ENCODE results near the gene MC1R. TPM values are rescaled to one million over a fixed set of nuclear protein-coding genes. Genes with fewer than 3 reads are reported as not detected.

Gene MC1R
- total RNA-seq, 1 donor from 2014 or later, result 9.2 TPM

GRCh38 chr16:89923640-89924296, 5.1 kb downstream of the MC1R start:
- H3K27me3 ChIP-seq (ENCODE audit: insufficient read depth, low read length), result no peaks in the 10 kb centered on the region
- no peak overlapping the region for H2AFZ ChIP-seq (ENCODE audit: low read depth, low read length)
- peak overlapping the region; percentile 79 for H3K9ac ChIP-seq (ENCODE audit: low read length)
- peaks cover 34% of the 10 kb centered on the region for H3K4me1 ChIP-seq (ENCODE audit: insufficient read depth, low read length)
- H3K27me3 Mint-ChIP-seq (ENCODE audit: low read depth, unreplicated experiment), result no peaks in the 10 kb centered on the region
- H3K4me1 Mint-ChIP-seq (ENCODE audit: low read depth, unreplicated experiment), result peaks cover 15% of the 10 kb centered on the region
- no peaks in the 10 kb centered on the region for H3K36me3 Mint-ChIP-seq (ENCODE audit: low read depth, unreplicated experiment)
- peaks cover 72% of the 10 kb centered on the region for H3K79me2 ChIP-seq (ENCODE audit: insufficient read depth, low read length)
- H3K9me3 Mint-ChIP-seq (ENCODE audit: unreplicated experiment), result peaks cover 2% of the 10 kb centered on the region
- DNase-seq (ENCODE audit: low read depth), result no peak
- FAIRE-seq, result no peak
- H3K27ac Mint-ChIP-seq (ENCODE audit: unreplicated experiment), result no peak overlapping the region
- no peaks in the 10 kb centered on the region for H3K36me3 ChIP-seq (ENCODE audit: insufficient read depth, low read length)
- peak overlapping the region; percentile 87 for H3K4me3 Mint-ChIP-seq (ENCODE audit: unreplicated experiment)
- no peaks in the 10 kb centered on the region for H3K9me3 ChIP-seq (ENCODE audit: insufficient read depth, low read depth, low read length)
- peaks cover 52% of the 10 kb centered on the region for H4K20me1 ChIP-seq (ENCODE audit: insufficient read depth, low read length)
- peak overlapping the region; percentile 53 for H3K27ac ChIP-seq (ENCODE audit: low read depth, low read length)
- peak overlapping the region; percentile 100 for H3K4me2 ChIP-seq (ENCODE audit: low read length)
- peak overlapping the region; percentile 89 for H3K4me3 ChIP-seq (ENCODE audit: insufficient read depth, low read depth, low read length)
- no peak for TF ChIP-seq EZH2 (IDR thresholded peaks at IDR 0.05; ENCODE audit: insufficient read depth, low read length)

- no peak overlapping the region for H3K27ac Mint-ChIP-seq (ENCODE audit: unreplicated experiment)
- no peaks in the 10 kb centered on the region for H3K27me3 ChIP-seq (ENCODE audit: insufficient read depth, low read length)
- peaks cover 2% of the 10 kb centered on the region for H3K9me3 Mint-ChIP-seq (ENCODE audit: unreplicated experiment)
- peak overlapping the region; percentile 100 for H3K4me2 ChIP-seq (ENCODE audit: low read length)
- H3K4me1 Mint-ChIP-seq (ENCODE audit: low read depth, unreplicated experiment), result peaks cover 14% of the 10 kb centered on the region
- H3K9ac ChIP-seq (ENCODE audit: low read length), result peak overlapping the region; percentile 79
- H3K27me3 Mint-ChIP-seq (ENCODE audit: low read depth, unreplicated experiment), result no peaks in the 10 kb centered on the region
- H3K4me1 ChIP-seq (ENCODE audit: insufficient read depth, low read length), result peaks cover 32% of the 10 kb centered on the region
- no peak overlapping the region for H2AFZ ChIP-seq (ENCODE audit: low read depth, low read length)
- TF ChIP-seq EZH2 (IDR thresholded peaks at IDR 0.05; ENCODE audit: insufficient read depth, low read length) (no peak), CTCF (IDR thresholded peaks at IDR 0.05; ENCODE audit: insufficient read depth, low read depth, low read length) (no peak)
- H3K79me2 ChIP-seq (ENCODE audit: insufficient read depth, low read length), result peaks cover 73% of the 10 kb centered on the region
- peaks cover 3% of the 10 kb centered on the region for H3K36me3 ChIP-seq (ENCODE audit: insufficient read depth, low read length)
- DNase-seq (ENCODE audit: low read depth) (peak; percentile 19), FAIRE-seq (no peak)
- H3K4me3 Mint-ChIP-seq (ENCODE audit: unreplicated experiment), result peak overlapping the region; percentile 87
- H3K27ac ChIP-seq (ENCODE audit: low read depth, low read length), result peak overlapping the region; percentile 30
- H4K20me1 ChIP-seq (ENCODE audit: insufficient read depth, low read length), result peaks cover 58% of the 10 kb centered on the region
- H3K36me3 Mint-ChIP-seq (ENCODE audit: low read depth, unreplicated experiment), result no peaks in the 10 kb centered on the region
- no peaks in the 10 kb centered on the region for H3K9me3 ChIP-seq (ENCODE audit: insufficient read depth, low read depth, low read length)
- H3K4me3 ChIP-seq (ENCODE audit: insufficient read depth, low read depth, low read length), result peak overlapping the region; percentile 89
These were observed 5.7 kb downstream of the MC1R start for GRCh38 chr16:89924297-89924924.

- Histone ChIP-seq H2AFZ (ENCODE audit: low read depth, low read length) (no peak overlapping the region), H3K27me3 (ENCODE audit: insufficient read depth, low read length) (no peaks in the 10 kb centered on the region), H3K79me2 (ENCODE audit: insufficient read depth, low read length) (peaks cover 73% of the 10 kb centered on the region), H3K9me3 (ENCODE audit: insufficient read depth, low read depth, low read length) (no peaks in the 10 kb centered on the region), H3K36me3 (ENCODE audit: insufficient read depth, low read length) (peaks cover 5% of the 10 kb centered on the region), H3K4me3 (ENCODE audit: insufficient read depth, low read depth, low read length) (peak overlapping the region; percentile 89), H4K20me1 (ENCODE audit: insufficient read depth, low read length) (peaks cover 63% of the 10 kb centered on the region), H3K9ac (ENCODE audit: low read length) (peak overlapping the region; percentile 79), H3K4me1 (ENCODE audit: insufficient read depth, low read length) (peaks cover 27% of the 10 kb centered on the region), H3K4me2 (ENCODE audit: low read length) (peak overlapping the region; percentile 100), H3K27ac (ENCODE audit: low read depth, low read length) (peak overlapping the region; percentile 12)
- TF ChIP-seq EZH2 (IDR thresholded peaks at IDR 0.05; ENCODE audit: insufficient read depth, low read length) (no peak), CTCF (IDR thresholded peaks at IDR 0.05; ENCODE audit: insufficient read depth, low read depth, low read length) (no peak)
- Mint-ChIP-seq H3K4me3 (ENCODE audit: unreplicated experiment) (peak overlapping the region; percentile 87), H3K27ac (ENCODE audit: unreplicated experiment) (no peak overlapping the region), H3K9me3 (ENCODE audit: unreplicated experiment) (peaks cover 2% of the 10 kb centered on the region), H3K36me3 (ENCODE audit: low read depth, unreplicated experiment) (no peaks in the 10 kb centered on the region), H3K27me3 (ENCODE audit: low read depth, unreplicated experiment) (no peaks in the 10 kb centered on the region), H3K4me1 (ENCODE audit: low read depth, unreplicated experiment) (peaks cover 12% of the 10 kb centered on the region)
- no peak for FAIRE-seq
- DNase-seq (ENCODE audit: low read depth), result no peak
These were observed 6.3 kb downstream of the MC1R start for GRCh38 chr16:89924925-89925307.
